HG03064 (cell line): ENCODE data around the gene DTD1.

Experiments
- ATAC-seq: cut with Tn5 transposase; IDR thresholded peaks from one replicate; pipeline ENCODE4 v1.9.1; 2021; ENCODE audit warnings: low read depth; ENCODE audit not compliant: unreplicated experiment

Gene DTD1

DNA sequence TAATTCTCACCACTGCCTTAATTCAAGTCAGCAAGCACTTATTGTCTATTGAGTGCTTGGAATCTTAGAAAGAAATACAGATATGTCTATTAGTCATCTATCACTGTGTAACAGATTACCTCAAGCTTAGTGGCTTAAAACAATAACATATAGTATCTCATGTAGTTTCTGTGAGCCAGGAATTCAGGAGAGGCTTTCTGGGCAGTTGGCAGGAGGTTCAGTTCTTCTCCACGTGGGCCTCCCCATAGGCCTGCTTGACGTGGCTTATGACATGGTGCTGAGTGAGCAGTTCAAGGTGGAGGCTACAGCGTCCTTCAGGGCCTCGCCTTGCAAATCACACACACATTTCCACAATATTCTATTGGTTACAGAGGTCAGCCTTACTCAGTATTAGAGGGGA, 69.7 kb downstream of the DTD1 start:
- ATAC-seq: no peak

DNA sequence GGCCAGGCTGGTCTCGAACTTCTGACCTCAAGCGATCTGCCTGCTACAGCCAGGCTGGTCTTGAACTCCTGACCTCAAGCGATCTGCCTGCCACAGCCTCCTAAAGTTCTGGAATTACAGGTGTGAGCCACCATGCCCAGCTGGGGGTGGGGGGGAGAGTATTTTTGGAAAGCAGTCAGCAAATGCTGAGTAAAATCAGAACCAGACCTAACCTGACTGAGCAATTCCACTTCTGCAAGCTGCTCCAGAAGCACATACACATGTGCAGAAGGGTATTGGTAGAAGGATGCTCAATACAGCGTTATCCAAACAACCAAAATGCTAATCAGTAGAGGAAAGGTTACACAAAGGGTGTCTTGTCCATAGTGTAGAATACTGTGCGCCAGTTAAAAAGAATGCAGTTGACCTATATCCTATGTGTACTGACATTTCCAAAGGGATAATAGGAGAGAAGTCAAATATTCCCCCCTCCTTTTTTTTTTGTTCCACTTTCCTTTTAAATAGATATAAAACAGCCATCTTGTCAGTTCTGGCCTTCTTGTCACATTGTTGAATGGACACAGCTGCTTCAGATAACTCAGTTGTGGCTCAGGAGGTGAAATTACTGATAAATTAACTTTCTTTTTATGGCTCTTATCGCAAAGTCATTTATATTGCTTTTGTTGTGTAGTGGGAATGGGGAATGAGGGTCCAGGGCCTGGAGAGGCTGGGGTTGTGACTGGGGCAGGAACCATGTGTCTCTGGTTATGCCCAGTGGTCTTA, 74.6 kb downstream of the DTD1 start:
- ATAC-seq: no peak

DNA sequence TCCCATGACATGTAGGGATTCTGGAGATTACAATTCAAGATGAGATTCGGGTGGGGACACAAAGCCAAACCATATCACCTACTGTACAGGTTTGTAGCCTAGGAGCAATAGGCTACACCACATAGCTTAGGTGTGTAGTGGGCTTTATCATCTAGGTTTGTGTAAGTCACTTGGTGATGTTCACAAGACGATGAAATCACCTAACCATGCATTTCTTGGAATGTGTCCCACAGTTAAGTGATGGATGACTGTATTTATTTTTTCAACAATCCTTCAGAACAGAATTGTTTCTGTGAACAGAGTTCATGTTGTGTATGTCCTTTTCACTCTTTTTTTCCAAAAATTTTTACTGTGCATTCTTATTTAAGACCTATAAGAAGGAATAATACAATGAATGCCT, 76.1 kb downstream of the DTD1 start:
- no peak for ATAC-seq

DNA sequence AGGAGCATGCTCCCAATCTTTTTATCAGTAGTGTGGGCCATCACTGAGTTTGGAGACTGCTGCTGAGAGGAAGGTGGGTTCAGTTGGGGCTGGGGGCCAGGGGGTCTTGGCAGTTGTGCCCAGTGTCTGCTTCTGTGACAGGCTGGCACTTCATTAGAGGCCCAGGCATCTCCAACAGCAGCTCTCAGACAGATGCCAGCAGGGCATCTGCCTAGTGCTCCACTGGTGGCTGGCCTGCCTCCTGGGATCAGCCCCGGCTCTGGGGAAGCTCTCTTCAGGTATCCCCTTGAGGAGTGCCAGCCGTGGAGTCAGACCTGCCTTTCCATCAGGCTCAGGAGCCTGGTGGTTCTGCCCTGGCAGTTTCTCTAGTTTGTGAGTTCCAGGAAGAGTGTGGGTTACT, 77.3 kb downstream of the DTD1 start:
- ATAC-seq: no peak

DNA sequence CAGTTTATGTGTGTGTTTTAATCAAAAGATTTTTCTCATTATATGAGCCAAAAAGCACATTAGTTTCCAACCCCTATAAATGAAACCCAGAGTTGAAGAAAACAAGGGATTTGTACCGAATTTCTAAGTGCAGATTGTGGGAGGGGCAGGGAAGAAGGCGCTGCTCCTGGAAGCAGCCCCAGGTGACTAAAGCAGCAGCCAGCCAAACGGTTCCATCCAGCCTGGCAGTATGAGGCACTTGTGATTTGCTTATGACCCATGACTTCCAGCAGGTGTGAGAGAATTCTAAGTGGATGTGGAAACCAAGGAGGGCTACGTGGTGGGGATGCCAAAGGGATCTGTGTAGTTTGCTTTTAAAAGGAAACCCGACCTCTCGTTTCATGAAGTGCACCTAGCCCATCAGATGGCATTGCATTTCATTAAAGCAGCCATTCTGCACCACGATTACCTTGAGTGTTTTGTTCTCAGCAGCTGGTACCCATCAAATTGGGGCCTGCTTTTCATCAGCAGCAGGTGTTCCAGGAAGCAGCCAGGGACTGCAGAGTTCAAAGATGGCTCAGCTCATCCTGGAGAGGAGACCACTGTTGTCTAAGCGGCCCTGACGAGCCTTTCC, 79.1 kb downstream of the DTD1 start:
- ATAC-seq: no peak

DNA sequence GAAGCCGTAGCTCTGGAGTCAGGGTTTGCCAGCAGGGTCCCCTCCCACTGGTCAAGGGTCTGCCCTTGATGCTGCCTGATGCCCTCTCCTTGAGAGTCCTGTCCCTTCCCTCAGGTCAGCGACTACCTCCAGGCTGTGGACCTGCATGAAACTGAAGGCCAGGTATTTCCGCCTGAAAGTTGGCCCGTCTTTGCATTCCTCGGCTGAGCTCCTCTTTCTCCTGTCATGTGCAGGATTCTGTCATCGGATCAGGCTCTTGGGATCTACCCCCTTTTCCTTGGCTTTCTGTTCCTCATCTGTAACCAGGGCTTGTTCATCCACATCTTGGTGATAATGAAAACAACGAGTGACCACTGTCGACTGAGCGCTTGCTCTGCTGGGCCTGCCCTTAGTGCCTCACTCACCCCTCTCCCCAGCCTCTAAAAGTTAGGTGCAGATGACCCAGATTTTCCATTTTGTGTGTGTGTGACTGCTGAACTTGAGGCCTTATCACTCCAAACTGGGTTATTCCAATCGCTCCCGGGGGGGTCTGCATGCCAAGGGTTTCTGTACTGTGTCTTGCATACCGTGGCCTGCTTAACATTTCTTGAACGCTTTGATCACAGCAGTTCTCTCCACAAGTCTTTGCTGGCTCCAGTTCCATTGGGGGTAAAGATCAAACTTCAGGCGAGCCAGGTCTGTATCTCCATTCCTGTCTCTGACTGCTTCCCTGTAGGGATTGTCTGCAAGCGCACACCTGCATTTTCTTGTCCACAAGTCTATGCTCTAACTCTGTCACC, 81.6 kb downstream of the DTD1 start:
- ATAC-seq: no peak

DNA sequence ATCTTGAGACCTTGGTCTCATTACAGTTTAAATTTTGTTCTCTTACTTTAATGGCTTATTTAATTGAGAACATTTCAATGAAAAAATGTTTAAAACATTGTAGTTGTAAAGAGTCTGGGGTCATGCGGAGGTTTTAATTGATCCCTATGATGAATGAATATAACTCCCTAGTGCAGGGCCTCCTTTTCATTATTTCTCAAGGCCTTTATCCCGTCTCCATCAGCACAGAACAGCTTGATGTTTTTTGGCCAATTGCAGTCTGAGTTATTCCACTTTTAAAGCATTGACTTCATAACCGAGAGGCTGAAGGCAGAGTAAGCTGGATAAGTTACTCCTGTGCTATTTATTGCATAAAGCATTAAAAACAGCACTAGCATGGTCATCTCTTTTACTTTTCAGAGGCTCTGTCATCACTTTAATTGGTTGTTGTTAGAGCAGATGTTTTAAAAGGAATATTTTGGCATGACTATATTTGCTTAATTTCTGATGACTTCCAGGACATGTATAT, 83.4 kb downstream of the DTD1 start:
- no peak for ATAC-seq

DNA sequence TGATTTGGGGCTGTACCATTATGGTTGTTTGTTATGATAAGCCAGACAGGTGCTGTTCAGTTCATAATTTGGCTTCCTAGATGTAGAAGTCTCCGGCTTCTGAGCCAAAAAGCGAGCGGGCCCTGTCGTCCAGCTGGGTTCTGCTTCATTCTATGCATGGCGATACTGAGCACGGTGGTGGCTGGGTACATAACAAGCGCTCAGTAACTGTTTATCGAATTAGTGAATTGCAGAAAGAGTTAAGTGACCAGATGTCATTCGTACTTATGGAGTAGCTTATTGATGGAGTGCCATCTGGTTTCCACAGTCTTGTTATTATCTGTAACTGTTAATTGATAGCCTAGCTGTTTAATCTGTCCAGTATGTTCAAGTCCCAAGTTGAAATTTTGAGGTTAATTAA, 85.0 kb downstream of the DTD1 start:
- no peak for ATAC-seq

DNA sequence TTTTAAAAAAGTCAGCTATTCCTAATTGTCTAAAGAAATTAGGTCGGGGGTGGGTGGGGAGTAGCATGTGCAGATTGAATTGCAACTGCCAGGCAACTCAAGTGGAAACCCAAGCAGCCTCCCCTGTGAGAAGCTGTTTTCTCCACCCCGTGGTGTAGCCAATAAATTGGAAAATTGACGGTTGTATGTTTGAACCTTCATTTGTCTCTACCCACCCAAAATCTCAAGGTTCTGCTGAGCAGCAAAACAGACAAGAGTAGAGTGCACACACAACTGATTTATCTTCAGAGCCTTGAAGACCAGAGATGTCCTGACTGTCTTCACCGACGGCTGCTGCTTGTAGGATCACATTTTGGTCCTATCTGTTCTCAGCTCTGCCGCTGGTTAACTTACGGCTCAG, 88.5 kb downstream of the DTD1 start:
- no peak for ATAC-seq

DNA sequence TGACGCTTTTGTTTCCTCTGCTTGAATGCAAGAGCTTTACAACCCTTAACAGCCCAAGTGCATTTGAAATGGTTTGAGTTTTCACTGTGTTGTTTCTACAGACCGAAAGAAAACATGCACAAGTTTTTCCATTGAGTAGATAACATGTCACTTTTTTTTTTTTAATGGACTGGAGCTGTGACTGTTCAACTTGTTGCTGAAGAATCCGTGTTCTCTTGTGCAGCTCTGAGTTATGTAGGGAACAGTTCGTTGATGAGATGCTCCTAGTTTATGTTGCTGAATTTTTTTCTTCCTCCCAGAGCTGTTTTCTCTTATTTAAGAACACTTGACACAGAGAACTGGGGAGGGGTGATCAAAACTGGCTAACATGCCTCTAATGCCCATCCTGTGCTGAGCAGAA, 89.3 kb downstream of the DTD1 start:
- ATAC-seq: no peak

DNA sequence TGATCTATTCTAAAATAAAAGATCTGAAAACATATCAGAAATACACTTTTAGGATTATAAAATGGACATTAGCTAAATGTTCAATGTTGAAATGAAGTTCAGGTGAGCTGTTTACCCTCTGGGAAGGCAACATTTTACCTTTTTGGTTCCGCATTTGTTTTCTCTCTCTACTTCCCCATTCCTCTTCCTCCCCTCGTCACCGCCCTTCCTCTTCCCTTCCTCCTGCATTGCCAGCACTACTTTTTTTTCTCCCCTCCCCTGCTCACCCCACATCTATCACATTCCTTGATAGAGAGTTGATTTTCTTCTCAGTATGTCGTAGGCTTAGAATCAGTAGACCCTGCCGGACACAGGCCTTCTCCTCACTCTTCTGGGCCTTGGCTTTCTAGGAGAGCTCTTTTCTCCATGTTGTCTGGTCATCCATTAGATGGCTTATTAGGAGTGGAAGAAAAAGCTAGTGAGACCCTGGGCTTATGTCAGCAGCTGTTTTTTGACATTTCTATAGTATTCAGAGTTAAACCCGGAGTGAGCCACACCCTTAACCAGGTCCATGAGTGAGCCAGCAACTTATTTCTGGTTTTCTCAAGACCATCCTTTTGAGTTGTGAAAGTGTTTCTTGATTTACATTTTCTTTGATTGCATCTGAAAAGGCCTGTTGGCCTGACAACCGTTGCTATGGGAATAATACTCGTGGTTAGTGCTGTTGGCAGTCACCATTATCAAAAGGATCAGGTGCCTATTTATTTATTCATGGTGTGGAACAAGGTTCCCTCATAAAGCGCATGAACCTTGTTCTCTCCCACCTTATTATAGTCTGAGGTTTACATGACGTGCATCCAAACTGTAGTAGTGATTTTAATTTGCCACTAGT, 90.9 kb downstream of the DTD1 start:
- no peak for ATAC-seq

DNA sequence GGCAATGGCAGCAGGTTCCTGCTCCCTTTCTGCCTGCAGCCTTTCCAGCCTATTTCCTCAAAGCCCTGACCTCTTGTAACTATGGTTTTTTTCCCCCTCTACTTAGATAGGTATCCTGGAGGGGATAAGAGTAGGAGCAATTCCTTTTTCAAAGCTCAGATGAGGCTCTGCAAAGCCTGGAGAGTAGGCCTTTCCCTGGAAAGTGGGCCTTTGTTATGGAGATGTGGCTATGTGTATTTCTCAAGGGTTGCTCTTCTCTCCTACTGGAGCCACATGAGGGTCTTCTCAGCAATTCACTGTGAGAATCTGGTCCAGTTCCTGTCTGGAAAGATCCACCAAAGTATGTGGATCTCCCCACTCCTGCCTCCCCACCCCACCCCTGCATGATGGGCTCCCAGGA, 96.0 kb downstream of the DTD1 start:
- ATAC-seq: no peak

DNA sequence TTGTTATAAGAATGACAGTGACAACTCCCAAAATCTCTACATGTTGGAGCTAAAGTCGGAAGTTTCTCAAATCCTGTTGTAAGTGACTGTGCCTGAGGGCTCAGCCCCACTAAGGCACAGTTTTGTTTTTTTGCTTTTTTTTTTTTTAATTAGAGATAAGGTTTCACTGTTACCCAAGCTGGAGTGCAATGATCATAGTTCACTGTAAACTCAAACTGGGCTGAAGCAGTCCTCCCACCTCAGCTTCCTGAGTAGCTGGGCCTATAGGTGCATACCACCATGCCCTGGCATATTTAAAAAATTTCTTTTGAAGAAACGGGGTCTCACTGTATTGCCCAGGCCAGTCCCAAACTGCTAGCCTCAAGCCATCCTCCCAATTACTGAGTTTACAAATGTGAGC, 96.9 kb downstream of the DTD1 start:
- ATAC-seq: no peak

DNA sequence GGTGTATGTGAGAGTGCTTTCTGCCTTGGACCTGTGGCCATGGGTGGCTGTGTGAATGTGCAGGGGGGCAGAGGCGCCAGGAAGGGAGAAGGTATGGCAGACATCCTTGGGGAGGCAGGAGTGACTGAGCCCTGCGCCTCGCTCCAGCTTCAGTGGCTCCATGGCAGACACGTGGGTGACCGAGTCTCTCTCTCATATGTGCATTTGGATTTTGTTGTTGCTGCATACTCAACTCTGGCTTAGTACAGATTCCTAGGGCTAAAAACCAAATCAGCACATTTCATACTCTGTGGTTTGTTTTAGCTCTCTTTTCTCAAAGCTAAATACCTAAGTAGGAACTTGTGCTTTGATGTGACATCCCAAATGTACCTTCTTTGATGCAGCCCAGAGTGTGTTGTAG, 97.6 kb downstream of the DTD1 start:
- ATAC-seq: no peak

DNA sequence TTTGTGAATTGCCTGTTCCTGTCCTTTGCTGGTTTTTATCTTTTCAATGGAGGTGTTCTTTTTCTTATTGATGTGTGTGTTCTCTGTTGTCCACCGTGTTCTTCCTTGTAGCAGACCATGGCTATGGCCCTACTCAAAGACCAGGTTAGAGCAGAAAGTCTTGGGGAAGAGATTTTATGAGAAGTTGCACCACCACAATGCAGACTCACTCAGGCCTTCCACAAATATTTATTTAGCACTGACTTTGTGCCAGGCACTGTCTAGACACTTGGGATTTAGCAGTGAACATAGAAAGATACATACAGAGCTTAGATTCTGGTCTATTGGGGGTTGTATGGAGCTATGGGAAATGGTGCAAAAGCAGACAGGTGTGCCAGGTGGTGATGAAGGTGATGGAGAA, 98.8 kb downstream of the DTD1 start:
- no peak for ATAC-seq

DNA sequence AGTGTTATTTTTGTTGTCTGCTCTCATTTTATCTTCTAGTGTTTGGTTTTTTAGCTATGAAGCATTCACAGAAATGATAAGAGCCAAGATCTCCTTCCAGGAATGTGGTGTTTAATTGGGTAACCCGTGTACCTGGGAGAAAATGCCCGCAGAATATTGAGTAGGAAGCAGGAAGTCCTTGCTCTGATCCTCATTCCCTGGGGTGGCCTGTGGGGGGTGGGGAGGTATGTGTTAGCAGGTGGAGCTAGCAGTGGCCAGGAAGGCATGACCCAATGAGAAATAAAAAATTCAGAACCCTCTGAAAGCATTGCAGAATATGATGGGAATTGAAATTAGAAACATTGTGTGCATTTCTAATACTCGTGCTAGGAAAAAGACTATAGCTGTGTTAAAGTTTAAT, 100.8 kb downstream of the DTD1 start:
- no peak for ATAC-seq

DNA sequence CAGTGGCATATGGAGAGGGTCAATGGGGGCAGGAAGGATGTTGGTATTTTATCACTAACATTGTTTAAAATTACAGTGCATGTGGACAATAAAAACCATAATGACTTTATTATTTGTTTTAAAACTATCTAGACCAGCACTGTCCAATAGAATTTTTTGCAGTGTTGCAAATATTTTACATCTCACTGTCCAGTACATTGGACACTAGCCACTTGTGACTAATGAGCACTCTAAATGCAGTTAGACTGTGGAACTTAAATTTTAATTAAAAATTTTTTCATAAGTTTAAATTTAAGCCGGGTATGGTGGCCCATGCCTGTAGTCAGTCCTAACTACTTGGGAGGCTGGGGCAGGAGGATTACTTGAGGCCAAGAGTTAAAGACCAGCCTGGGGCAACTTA, 101.7 kb downstream of the DTD1 start:
- no peak for ATAC-seq

DNA sequence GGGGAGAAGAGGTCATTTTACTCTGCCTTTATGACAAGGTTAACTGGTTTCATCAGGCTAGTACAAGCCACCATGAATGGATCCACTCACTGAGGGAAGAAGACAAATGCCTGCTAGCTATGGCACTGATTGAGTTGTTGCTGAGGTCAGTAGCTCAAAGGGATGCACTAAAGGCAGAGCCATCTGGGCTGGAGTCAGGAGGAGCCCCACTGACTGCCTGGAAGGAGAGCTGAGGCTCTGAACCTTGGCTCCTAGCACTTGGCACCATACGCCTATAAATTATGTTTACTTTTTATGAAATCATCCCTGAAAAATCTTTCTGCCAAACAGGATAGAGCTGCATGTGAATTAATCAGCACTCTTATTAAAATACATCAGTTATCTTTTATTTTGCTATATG, 104.6 kb downstream of the DTD1 start:
- no peak for ATAC-seq

DNA sequence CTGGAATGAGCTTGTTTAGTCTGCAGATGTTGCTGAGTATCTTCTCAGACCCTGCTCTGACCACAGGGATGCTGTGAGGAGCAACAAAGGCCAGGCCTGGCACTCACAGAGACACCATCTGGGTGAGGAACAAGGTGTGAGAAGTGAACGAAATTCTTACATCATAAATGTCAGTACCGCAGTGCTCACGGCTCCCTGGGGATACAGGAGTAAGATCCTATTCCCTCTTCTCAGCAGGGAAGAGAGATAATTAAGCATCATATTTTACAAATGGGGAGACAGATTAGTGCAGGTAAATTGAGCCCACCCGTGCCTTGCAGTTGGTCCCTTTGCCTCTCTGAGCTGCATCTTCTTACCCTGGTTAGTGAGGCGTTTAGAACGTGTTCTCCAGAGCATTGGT, 106.2 kb downstream of the DTD1 start:
- no peak for ATAC-seq

DNA sequence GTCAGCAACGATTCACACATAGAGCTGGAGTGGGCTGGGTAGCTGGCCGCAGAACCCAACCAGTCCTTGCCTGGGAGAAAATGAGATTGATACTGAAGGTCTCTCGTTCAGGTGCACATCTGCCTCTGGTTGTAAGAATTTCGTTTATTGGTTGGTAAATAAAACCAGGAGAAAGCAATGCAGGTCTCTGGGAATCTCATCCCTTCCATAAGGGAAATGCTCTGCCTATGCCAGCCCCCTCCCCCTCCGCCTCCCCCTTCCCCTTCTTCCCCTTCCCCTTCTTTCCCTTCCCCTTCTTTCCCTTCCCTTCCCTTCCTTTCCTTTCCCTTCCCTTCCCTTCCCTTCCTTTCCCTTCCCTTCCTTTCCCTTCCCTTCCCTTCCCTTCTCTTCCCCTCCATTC, 107.3 kb downstream of the DTD1 start:
- ATAC-seq: no peak
